ENCODE results near the gene SMIM32. TPM values are rescaled to one million over a fixed set of nuclear protein-coding genes. Genes with fewer than 3 reads are reported as not detected.

The SMIM32 gene
- total and polyA plus RNA-seq, 2 experiments from 2014 or later, result 0.27 to 0.56 TPM

DNA sequence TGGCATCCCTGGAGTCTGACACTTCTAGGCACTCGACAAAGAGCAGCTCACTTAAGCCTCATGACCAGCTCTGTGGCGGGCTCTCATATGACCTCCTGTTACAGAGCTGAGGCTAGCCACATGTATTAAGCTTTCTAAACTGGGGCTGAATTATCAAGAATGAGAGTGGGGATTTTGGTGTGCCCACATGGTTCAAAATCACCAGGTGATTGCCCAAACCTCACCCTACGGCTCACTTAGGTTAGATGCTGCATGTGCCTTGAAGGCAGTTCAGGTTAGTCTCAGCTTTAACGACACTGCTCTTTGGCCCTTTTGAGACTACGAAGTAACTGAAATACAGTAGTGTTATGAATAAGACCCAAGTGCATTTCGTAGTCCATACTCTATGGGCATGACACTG lies 39.4 kb upstream of the SMIM32 start:
- ATAC-seq, result no peak
- Mint-ChIP-seq H3K27ac (no peak overlapping the region), H3K36me3 (ENCODE audit: low read depth) (no peaks in the 10 kb centered on the region), H3K27me3 (ENCODE audit: insufficient read depth, low read depth, poor library complexity) (peaks cover 4% of the 10 kb centered on the region), H3K4me1 (peaks cover 40% of the 10 kb centered on the region), H3K9me3 (no peaks in the 10 kb centered on the region), H3K4me3 (no peak overlapping the region)
- no peaks in the 10 kb centered on the region for H3K36me3 ChIP-seq (ENCODE audit: insufficient read depth)
- peaks cover 35% of the 10 kb centered on the region for H3K4me1 ChIP-seq (ENCODE audit: insufficient read depth)
- no peaks in the 10 kb centered on the region for H4K20me1 ChIP-seq (replicated peaks; ENCODE audit: insufficient read depth)
- TF ChIP-seq CTCF (conservative IDR thresholded peaks at IDR 0.05; ENCODE audit: low read depth in 2 of 2) (no peak), STAT1 (IDR thresholded peaks at IDR 0.05; ENCODE audit: unreplicated experiment) (no peak), ZNF114 (CRISPR knock-in tag; IDR thresholded peaks at IDR 0.05) (no peak), ZNF462 (CRISPR knock-in tag; IDR thresholded peaks at IDR 0.05) (no peak), ZNF331 (CRISPR knock-in tag; IDR thresholded peaks at IDR 0.05; ENCODE audit: low read depth) (no peak), EZH2phosphoT487 (IDR thresholded peaks at IDR 0.05; ENCODE audit: unreplicated experiment) (no peak), CREB1 (CRISPR knock-in tag; IDR thresholded peaks at IDR 0.05; ENCODE audit: low read depth) (no peak), EZH2 (IDR thresholded peaks at IDR 0.05; ENCODE audit: low read depth, unreplicated experiment) (no peak), NANOG (IDR thresholded peaks at IDR 0.05; ENCODE audit: borderline replicate concordance) (no peak), JUNB (IDR thresholded peaks at IDR 0.05; ENCODE audit: unreplicated experiment) (no peak), POLR2AphosphoS5 (IDR thresholded peaks at IDR 0.05; ENCODE audit: low read depth) (no peak)
- TF ChIP-seq, protein P1, sequence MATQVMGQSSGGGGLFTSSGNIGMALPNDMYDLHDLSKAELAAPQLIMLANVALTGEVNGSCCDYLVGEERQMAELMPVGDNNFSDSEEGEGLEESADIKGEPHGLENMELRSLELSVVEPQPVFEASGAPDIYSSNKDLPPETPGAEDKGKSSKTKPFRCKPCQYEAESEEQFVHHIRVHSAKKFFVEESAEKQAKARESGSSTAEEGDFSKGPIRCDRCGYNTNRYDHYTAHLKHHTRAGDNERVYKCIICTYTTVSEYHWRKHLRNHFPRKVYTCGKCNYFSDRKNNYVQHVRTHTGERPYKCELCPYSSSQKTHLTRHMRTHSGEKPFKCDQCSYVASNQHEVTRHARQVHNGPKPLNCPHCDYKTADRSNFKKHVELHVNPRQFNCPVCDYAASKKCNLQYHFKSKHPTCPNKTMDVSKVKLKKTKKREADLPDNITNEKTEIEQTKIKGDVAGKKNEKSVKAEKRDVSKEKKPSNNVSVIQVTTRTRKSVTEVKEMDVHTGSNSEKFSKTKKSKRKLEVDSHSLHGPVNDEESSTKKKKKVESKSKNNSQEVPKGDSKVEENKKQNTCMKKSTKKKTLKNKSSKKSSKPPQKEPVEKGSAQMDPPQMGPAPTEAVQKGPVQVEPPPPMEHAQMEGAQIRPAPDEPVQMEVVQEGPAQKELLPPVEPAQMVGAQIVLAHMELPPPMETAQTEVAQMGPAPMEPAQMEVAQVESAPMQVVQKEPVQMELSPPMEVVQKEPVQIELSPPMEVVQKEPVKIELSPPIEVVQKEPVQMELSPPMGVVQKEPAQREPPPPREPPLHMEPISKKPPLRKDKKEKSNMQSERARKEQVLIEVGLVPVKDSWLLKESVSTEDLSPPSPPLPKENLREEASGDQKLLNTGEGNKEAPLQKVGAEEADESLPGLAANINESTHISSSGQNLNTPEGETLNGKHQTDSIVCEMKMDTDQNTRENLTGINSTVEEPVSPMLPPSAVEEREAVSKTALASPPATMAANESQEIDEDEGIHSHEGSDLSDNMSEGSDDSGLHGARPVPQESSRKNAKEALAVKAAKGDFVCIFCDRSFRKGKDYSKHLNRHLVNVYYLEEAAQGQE (IDR thresholded peaks at IDR 0.05; ENCODE audit: unreplicated experiment), result no peak
- TF ChIP-seq, protein P2, sequence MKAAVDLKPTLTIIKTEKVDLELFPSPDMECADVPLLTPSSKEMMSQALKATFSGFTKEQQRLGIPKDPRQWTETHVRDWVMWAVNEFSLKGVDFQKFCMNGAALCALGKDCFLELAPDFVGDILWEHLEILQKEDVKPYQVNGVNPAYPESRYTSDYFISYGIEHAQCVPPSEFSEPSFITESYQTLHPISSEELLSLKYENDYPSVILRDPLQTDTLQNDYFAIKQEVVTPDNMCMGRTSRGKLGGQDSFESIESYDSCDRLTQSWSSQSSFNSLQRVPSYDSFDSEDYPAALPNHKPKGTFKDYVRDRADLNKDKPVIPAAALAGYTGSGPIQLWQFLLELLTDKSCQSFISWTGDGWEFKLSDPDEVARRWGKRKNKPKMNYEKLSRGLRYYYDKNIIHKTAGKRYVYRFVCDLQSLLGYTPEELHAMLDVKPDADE (IDR thresholded peaks at IDR 0.05), result no peak
- 0 out of 2 replicates have a peak, but pooled peaks cover 7% of the 10 kb centered on the region for H3K9me2 ChIP-seq (ENCODE audit: insufficient read depth)
- no peak overlapping the region for H3K4me3 ChIP-seq
- no peak overlapping the region for H3K27ac ChIP-seq (ENCODE audit: low read depth)
- H3K27me3 ChIP-seq (ENCODE audit: insufficient read depth), result no peaks in the 10 kb centered on the region
- DNase-seq (ENCODE audit: low spot score), result no peak
- no peaks in the 10 kb centered on the region for H3K79me2 ChIP-seq (replicated peaks; ENCODE audit: insufficient read depth)
- no peak overlapping the region for H3K4me2 ChIP-seq
- H3F3A ChIP-seq (replicated peaks; ENCODE audit: low read depth), result no peaks in the 10 kb centered on the region
- no peak overlapping the region for H2AFZ ChIP-seq

Measured in GM23338 (cell line).